ENCODE results near the gene STRIP1. TPM values are rescaled to one million over a fixed set of nuclear protein-coding genes. Genes with fewer than 3 reads are reported as not detected.

STRIP1 gene
- total RNA-seq, 1 donor from 2014 or later = 77.3 TPM

GRCh38 chr1:110091791-110092190, 57.4 kb downstream of the STRIP1 start:
- intact Hi-C loops (cut with micrococcal nuclease) = no loop called here
- no peak for TF ChIP-seq CTCF (IDR thresholded peaks at IDR 0.05)
- peaks cover 19% of the 10 kb centered on the region for H3K27me3 Mint-ChIP-seq
- ChIA-PET CTCF (interaction anchor here (0.8 to 1.2 kb wide), 3 partner anchors 11 to 14 kb away, joined by 3 to 6 read pairs (median 3); no protein-coding TSS in a partner anchor), POLR2A (no interaction called here)
- H3K36me3 Mint-ChIP-seq (ENCODE audit: low read depth) = no peaks in the 10 kb centered on the region
- DNase-seq = no peak
- H3K4me3 Mint-ChIP-seq = no peak overlapping the region
- no peak for ATAC-seq (ENCODE audit: low read depth)
- no peaks in the 10 kb centered on the region for H3K9me3 Mint-ChIP-seq
- H3K4me1 Mint-ChIP-seq = no peaks in the 10 kb centered on the region
- no peak overlapping the region for H3K27ac Mint-ChIP-seq

- TF ChIP-seq CTCF (IDR thresholded peaks at IDR 0.05) = no peak
Observed at GRCh38 chr1:110092991-110093390, 58.6 kb downstream of the STRIP1 start.

GRCh38 chr1:110094931-110095654, 60.7 kb downstream of the STRIP1 start:
- Mint-ChIP-seq H3K27me3 (peaks cover 16% of the 10 kb centered on the region), H3K9me3 (no peaks in the 10 kb centered on the region), H3K4me1 (no peaks in the 10 kb centered on the region), H3K36me3 (ENCODE audit: low read depth) (no peaks in the 10 kb centered on the region), H3K27ac (no peak overlapping the region), H3K4me3 (no peak overlapping the region)
- TF ChIP-seq CTCF (IDR thresholded peaks at IDR 0.05) = no peak
- ATAC-seq (ENCODE audit: low read depth) = no peak
- CTCF ChIA-PET = no interaction called here
- POLR2A ChIA-PET = no interaction called here
- intact Hi-C loops (cut with micrococcal nuclease) = no loop called here
- DNase-seq = no peak

More at GRCh38 chr1:110092991-110093390, 58.6 kb downstream of the STRIP1 start:
- ATAC-seq (ENCODE audit: low read depth) (no peak), DNase-seq (no peak)
- Mint-ChIP-seq H3K9me3 (no peaks in the 10 kb centered on the region), H3K36me3 (ENCODE audit: low read depth) (no peaks in the 10 kb centered on the region), H3K4me3 (no peak overlapping the region), H3K27ac (no peak overlapping the region), H3K4me1 (no peaks in the 10 kb centered on the region), H3K27me3 (peaks cover 17% of the 10 kb centered on the region)
- CTCF ChIA-PET = interaction anchor here (1.0 to 1.1 kb wide), 3 partner anchors 10 to 39 kb away, joined by 3 to 4 read pairs (median 4); no protein-coding TSS in a partner anchor
- POLR2A ChIA-PET = no interaction called here
- intact Hi-C loops (cut with micrococcal nuclease) = no loop called here

GRCh38 chr1:110097507-110098221, 63.2 kb downstream of the STRIP1 start:
- Mint-ChIP-seq H3K36me3 (ENCODE audit: low read depth) (no peaks in the 10 kb centered on the region), H3K4me3 (no peak overlapping the region), H3K27me3 (peaks cover 15% of the 10 kb centered on the region), H3K9me3 (no peaks in the 10 kb centered on the region), H3K27ac (no peak overlapping the region), H3K4me1 (peaks cover 14% of the 10 kb centered on the region)
- DNase-seq (no peak), ATAC-seq (ENCODE audit: low read depth) (no peak)
- ChIA-PET CTCF (interaction anchor here (0.9 kb wide), 1 partner anchor 9 kb away, joined by 3 read pairs; no protein-coding TSS in a partner anchor), POLR2A (no interaction called here)
- TF ChIP-seq CTCF (IDR thresholded peaks at IDR 0.05) = no peak
- intact Hi-C loops (cut with micrococcal nuclease) = no loop called here

All from activated B cell treated with CpG ODN at 0.5 μM for 24 hours (primary cell).